ENCODE data around the gene ACOT7.

The ACOT7 gene

GRCh38 chr1:6245869-6246496 lies 147.6 kb downstream of the ACOT7 start:
- DNase-seq, result no peak

GRCh38 chr1:6245086-6245868 lies 148.3 kb downstream of the ACOT7 start:
- no peak for DNase-seq

- DNase-seq, result no peak
Measured at GRCh38 chr1:6244401-6245049, 149.0 kb downstream of the ACOT7 start.

- DNase-seq, result no peak
Measured at GRCh38 chr1:6243993-6244392, 149.6 kb downstream of the ACOT7 start, which contains the start of gene HES3. TSS of gene HES3 (plus strand) at chr1:6244179. CDS start at chr1:6244366, 187 bp downstream.

- DNase-seq, result no peak
Measured at GRCh38 chr1:6243053-6243834, 150.3 kb downstream of the ACOT7 start.

GRCh38 chr1:6241887-6242740 lies 151.5 kb downstream of the ACOT7 start:
- no peak for DNase-seq

- DNase-seq, result no peak
Measured at GRCh38 chr1:6241107-6241886, 152.3 kb downstream of the ACOT7 start.

- no peak for DNase-seq
Measured at GRCh38 chr1:6239950-6240768, 153.4 kb downstream of the ACOT7 start.

GRCh38 chr1:6239213-6239752 lies 154.3 kb downstream of the ACOT7 start:
- no peak for DNase-seq

GRCh38 chr1:6237093-6237492 lies 156.5 kb downstream of the ACOT7 start:
- DNase-seq, result no peak

GRCh38 chr1:6235296-6235677 lies 158.3 kb downstream of the ACOT7 start:
- DNase-seq, result no peak

GRCh38 chr1:6234502-6235295 lies 158.9 kb downstream of the ACOT7 start:
- DNase-seq, result no peak

- no peak for DNase-seq
Measured at GRCh38 chr1:6233376-6233775, 160.2 kb downstream of the ACOT7 start.

GRCh38 chr1:6225651-6226050 lies 167.9 kb downstream of the ACOT7 start:
- no peak for DNase-seq

- no peak for DNase-seq
Measured at GRCh38 chr1:6224718-6225117, 168.8 kb downstream of the ACOT7 start.

- DNase-seq, result no peak
Measured at GRCh38 chr1:6223617-6224016, 169.9 kb downstream of the ACOT7 start.

- no peak for DNase-seq
Measured at GRCh38 chr1:6222636-6223035, 170.9 kb downstream of the ACOT7 start.

- DNase-seq, result no peak
Measured at GRCh38 chr1:6221210-6221784, 172.3 kb downstream of the ACOT7 start.

- no peak for DNase-seq
Measured at GRCh38 chr1:6220236-6220635, 173.3 kb downstream of the ACOT7 start.
